ENCODE results near the gene OSCP1.

OSCP1 gene

DNA sequence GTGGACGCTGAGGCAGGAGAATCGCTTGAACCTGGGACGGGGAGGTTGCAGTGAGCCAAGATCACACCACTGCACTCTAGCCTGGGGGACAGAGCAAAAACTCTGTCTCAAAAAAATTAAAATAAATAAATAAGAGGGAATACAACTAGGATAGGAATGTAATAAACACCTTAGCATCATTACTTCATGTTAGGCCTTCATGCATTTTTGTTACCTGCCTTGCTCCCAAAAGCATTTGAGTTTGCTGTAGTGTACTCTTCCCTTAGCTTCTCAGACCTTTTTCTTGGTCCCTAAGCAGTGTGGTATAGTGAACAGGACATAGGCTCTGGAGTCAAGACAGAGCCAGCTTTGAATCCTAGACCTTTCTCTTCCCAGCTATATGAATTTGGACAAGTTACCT is 2.8 kb upstream of the OSCP1 start:
- POLR2A ChIA-PET (ENCODE audit: low non-redundant PET) = interaction anchor here (0.6 kb wide), 1 partner anchor 127 kb away, joined by 3 read pairs; no protein-coding TSS in a partner anchor

DNA sequence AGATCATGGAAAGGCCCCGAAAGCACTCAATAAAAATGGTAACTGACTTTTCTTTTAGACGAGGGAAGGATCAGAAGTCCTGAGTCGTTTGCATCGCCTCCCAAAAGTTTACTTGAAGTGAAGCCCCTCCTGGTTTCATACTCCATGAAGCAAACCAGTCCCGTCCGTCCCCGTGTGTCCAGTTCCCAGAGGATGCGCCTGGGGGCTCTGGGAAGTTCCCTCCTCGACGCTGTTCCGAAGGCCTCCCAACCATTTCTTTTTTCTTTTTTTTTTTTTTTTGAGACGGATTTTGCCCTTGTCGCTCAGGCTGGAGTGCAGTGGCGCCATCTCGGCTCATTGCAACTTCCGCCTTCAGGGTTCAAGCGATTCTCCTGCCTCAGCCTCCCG is 661 bp upstream of the OSCP1 start:
- ChIA-PET POLR2A (ENCODE audit: low non-redundant PET) (interaction anchor here (0.6 to 1.3 kb wide), 3 partner anchors 10 to 25 kb away, joined by 3 to 5 read pairs (median 3); partner anchors contain the start of gene MRPS15), CTCF (interaction anchor here (0.6 to 0.7 kb wide), 2 partner anchors 18 to 65 kb away, joined by 3 read pairs; no protein-coding TSS in a partner anchor)
- H3K27ac ChIP-seq = peak overlapping the region; percentile 88
- no peak for DNase-seq (ENCODE audit: low spot score)
- TF ChIP-seq, protein P1, sequence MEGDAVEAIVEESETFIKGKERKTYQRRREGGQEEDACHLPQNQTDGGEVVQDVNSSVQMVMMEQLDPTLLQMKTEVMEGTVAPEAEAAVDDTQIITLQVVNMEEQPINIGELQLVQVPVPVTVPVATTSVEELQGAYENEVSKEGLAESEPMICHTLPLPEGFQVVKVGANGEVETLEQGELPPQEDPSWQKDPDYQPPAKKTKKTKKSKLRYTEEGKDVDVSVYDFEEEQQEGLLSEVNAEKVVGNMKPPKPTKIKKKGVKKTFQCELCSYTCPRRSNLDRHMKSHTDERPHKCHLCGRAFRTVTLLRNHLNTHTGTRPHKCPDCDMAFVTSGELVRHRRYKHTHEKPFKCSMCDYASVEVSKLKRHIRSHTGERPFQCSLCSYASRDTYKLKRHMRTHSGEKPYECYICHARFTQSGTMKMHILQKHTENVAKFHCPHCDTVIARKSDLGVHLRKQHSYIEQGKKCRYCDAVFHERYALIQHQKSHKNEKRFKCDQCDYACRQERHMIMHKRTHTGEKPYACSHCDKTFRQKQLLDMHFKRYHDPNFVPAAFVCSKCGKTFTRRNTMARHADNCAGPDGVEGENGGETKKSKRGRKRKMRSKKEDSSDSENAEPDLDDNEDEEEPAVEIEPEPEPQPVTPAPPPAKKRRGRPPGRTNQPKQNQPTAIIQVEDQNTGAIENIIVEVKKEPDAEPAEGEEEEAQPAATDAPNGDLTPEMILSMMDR (conservative IDR thresholded peaks at IDR 0.05; ENCODE audit: low read depth) = no peak

More for the DNA sequence above, 2.8 kb upstream of the OSCP1 start:
- CTCF ChIA-PET = no interaction called here
- TF ChIP-seq, protein P1 (conservative IDR thresholded peaks at IDR 0.05; ENCODE audit: low read depth) = no peak
- H3K27ac ChIP-seq = no peak overlapping the region
- no peak for DNase-seq (ENCODE audit: low spot score)

DNA sequence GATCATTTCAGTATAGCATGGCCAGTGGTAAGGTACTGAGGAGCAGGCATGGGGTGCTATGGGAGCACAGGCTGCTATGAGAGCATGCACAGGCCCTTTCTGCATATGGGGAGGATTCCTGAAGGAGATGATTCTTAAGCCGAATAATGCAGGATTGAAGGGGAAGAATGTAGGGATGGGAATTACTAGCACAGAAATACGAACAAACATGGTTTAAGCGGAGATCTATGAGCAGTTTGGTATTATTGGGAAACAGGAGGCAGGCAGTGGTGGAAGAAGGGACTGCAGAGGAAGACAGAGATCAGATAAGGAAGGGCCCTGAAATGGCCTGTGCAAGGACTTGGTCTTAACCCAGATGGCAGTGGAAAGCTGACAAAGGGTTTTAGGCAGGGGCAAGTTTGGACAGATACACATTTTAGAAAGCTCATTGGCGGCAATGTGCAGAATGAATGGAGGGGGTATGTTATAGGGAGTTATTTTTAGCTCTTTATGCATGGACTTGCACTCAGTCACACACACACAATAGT is 1.7 kb downstream of the OSCP1 start:
- no peak overlapping the region for H3K27ac ChIP-seq
- POLR2A ChIA-PET (ENCODE audit: low non-redundant PET) = no interaction called here
- DNase-seq (ENCODE audit: low spot score) = peak; percentile 64
- TF ChIP-seq, protein P1 (conservative IDR thresholded peaks at IDR 0.05; ENCODE audit: low read depth) = no peak
- CTCF ChIA-PET = interaction anchor here (0.8 to 1.2 kb wide), 2 partner anchors 11 to 31 kb away, joined by 3 read pairs; no protein-coding TSS in a partner anchor

DNA sequence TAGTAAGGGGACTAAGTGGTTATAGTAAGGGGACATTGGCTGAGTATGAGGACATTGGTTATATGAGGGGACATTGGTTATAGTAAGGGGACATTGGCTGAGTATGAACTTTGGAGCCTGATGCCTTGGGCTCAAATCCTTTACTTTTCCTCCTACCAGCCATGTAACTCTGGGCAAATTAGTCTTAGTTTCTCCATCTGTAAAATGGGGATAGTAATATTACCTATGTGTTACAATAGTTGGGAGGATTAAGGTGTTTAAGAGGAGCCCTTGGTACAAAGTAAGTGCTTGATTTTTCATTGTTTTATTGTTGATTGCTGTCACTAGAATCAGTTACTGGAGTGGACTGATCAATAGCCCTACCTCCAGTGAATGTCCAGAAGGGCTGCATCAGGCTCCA is 2.8 kb downstream of the OSCP1 start:
- ChIA-PET POLR2A (ENCODE audit: low non-redundant PET) (no interaction called here), CTCF (interaction anchor here (0.6 kb wide), 1 partner anchor 12 kb away, joined by 3 read pairs; no protein-coding TSS in a partner anchor)
- TF ChIP-seq, protein P1 (conservative IDR thresholded peaks at IDR 0.05; ENCODE audit: low read depth) = no peak
- no peak for DNase-seq (ENCODE audit: low spot score)
- H3K27ac ChIP-seq = no peak overlapping the region

DNA sequence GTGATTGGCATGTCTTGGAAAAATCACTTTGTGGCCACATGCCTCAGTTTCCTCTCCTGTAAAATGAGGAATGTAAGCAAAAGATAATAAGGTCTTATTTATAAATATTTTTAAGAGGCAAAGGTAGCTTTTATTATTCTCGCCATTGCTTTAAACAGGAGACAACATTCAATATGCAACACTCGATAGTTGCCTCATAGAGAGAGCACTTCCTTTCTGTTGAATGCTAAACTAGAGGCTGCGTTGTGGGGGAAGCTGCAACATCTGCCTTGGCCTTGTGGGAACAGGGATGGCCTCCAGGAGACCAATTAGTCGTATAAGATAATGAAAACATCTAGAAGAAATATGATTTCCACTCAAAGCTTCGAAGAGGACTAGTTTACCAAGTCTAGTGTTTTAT is 3.5 kb downstream of the OSCP1 start:
- TF ChIP-seq, protein P1 (conservative IDR thresholded peaks at IDR 0.05; ENCODE audit: low read depth) = no peak
- CTCF ChIA-PET = no interaction called here
- no peak overlapping the region for H3K27ac ChIP-seq
- no peak for DNase-seq (ENCODE audit: low spot score)
- POLR2A ChIA-PET (ENCODE audit: low non-redundant PET) = no interaction called here

DNA sequence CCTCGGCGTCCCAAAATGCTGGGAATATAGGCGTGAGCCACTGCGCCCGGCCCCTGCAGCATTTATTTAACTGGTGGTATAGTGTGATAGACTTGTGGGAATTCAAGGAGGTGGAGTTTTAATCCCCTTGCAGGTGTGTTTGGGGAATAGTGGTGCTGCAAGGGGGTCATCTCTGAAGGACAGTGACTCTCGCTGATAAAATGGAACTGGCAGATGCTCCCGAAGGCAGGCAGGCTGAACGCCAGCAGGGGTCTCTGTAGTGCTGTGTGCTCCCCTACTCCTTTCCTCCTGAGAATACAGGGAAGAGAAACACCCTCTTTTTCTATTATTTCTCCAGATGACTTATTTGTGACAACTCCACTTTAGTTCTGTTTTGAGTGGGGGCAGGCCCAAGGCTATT is 4.0 kb downstream of the OSCP1 start:
- ChIA-PET POLR2A (ENCODE audit: low non-redundant PET) (no interaction called here), CTCF (no interaction called here)
- H3K27ac ChIP-seq = no peak overlapping the region
- TF ChIP-seq, protein P1 (conservative IDR thresholded peaks at IDR 0.05; ENCODE audit: low read depth) = no peak
- no peak for DNase-seq (ENCODE audit: low spot score)

Data from RWPE1 (cell line).